ENCODE measurements around the gene LEAP2.

Gene LEAP2

DNA sequence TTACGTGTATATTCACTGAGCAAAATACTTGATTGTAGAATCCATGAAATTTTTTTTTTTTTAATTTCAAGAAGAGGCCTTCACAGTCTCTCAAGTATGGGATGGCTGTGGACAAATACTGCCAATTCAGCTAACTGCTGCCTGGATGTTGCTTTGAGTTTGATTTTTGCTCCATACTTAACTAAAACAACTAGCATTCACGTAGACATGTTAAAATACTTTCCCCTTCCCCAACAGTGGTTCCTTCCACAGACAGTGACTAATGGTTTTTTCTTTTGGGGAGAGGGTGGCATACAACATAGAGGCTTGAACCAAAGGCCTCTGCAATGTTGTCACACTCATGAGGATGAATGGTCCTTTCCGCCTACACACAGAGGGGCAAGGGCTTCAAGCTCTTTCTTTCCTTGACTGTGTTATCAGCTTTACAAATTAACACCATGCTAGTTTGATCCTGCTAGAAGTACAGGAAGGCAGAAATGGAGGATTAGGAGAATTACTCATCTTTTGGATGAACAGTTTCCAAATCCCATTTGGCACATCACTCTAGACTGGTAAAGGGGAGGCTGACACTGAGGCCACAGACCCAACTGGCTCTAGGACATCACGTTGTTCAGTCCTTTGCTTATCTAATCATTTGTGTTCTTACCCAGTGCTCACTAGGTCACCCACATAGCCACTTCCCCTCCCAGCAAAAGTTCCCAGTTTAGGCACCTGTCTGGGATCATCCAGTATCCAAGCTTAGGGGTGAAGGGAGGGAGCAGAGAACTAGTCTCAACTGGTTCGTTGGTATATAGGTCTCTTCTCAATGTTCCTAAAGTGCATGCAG is 1.8 kb upstream of the LEAP2 start:
- Histone ChIP-seq H3K27ac (ENCODE audit: low read length, poor library complexity, severe bottlenecking) (no peak overlapping the region), H3K4me2 (ENCODE audit: low read length, poor library complexity, severe bottlenecking) (no peak overlapping the region), H4K91ac (ENCODE audit: low read length) (no peak overlapping the region), H2AK5ac (ENCODE audit: low read length, severe bottlenecking) (no peak overlapping the region), H3K4me3 (ENCODE audit: insufficient read depth in 1 of 2, low read depth in 1 of 2, low read length in 2 of 2) (no peak overlapping the region), H2BK120ac (ENCODE audit: low read depth, low read length) (no peak overlapping the region), H2BK5ac (ENCODE audit: low read depth, low read length, poor library complexity, severe bottlenecking) (no peak overlapping the region), H2BK12ac (ENCODE audit: low read length in 2 of 2) (no peak overlapping the region), H2AFZ (ENCODE audit: low read depth, low read length) (no peak overlapping the region), H3K36me3 (ENCODE audit: control insufficient read depth in 1 of 2, insufficient read depth in 2 of 2, low read depth in 1 of 2, low read length in 2 of 2) (peaks cover 24 to 79% of the 10 kb centered on the region in 2 experiments), H3K79me1 (replicated peaks; ENCODE audit: low read length, poor library complexity, severe bottlenecking) (peaks cover 6% of the 10 kb centered on the region), H4K8ac (ENCODE audit: low read length) (no peak overlapping the region), H3K9me3 (ENCODE audit: control insufficient read depth, low read length) (no peaks in the 10 kb centered on the region), H3K4ac (ENCODE audit: low read depth in 1 of 2, low read length in 2 of 2) (no peak overlapping the region), H2BK15ac (ENCODE audit: low read depth, poor library complexity, severe bottlenecking) (no peak overlapping the region), H3K9ac (ENCODE audit: low read length) (no peak overlapping the region), H3K4me1 (ENCODE audit: control insufficient read depth, insufficient read depth, low read depth, low read length) (peaks cover 7% of the 10 kb centered on the region), H3K27me3 (ENCODE audit: control insufficient read depth in 1 of 2, insufficient read depth in 1 of 2, low read length in 2 of 2) (no peaks in the 10 kb centered on the region), H3K18ac (ENCODE audit: low read depth in 1 of 2, low read length in 2 of 2) (no peak overlapping the region), H3K14ac (ENCODE audit: low read length in 2 of 2) (no peak overlapping the region), H3K23ac (ENCODE audit: low read length in 2 of 2) (no peak overlapping the region)
- 75% methylated on average over 4 of the region's 5 CpGs for WGBS
- no peak for DNase-seq

DNA sequence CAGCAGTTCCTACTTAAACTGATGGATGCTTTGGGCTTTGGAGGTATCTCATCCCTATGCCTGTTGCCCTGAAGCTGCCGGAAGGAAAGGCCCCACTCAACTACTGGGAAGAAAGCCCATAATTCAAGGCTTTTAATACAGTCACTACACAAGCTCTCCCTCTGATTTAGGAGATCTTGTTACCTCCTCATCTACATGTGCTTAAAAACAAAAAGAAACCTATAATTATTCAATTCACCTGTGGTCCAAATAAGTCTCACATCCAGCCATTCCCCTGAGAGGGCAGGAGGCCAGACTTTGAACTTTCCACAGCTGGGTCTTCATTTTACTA is 715 bp upstream of the LEAP2 start:
- no peak overlapping the region for H2BK12ac ChIP-seq (ENCODE audit: low read length in 2 of 2)
- no peak overlapping the region for H3K4me3 ChIP-seq (ENCODE audit: insufficient read depth in 1 of 2, low read depth in 1 of 2, low read length in 2 of 2)
- no peak overlapping the region for H2BK5ac ChIP-seq (ENCODE audit: low read depth, low read length, poor library complexity, severe bottlenecking)
- H3K9ac ChIP-seq (ENCODE audit: low read length): no peak overlapping the region
- no peaks in the 10 kb centered on the region for H3K27me3 ChIP-seq (ENCODE audit: control insufficient read depth in 1 of 2, insufficient read depth in 1 of 2, low read length in 2 of 2)
- no peak overlapping the region for H3K4ac ChIP-seq (ENCODE audit: low read depth in 1 of 2, low read length in 2 of 2)
- H3K18ac ChIP-seq (ENCODE audit: low read depth in 1 of 2, low read length in 2 of 2): no peak overlapping the region
- H4K8ac ChIP-seq (ENCODE audit: low read length): no peak overlapping the region
- H3K36me3 ChIP-seq (ENCODE audit: control insufficient read depth in 1 of 2, insufficient read depth in 2 of 2, low read depth in 1 of 2, low read length in 2 of 2): peaks cover 22 to 86% of the 10 kb centered on the region in 2 experiments
- H2BK15ac ChIP-seq (ENCODE audit: low read depth, poor library complexity, severe bottlenecking): no peak overlapping the region
- no peak overlapping the region for H3K14ac ChIP-seq (ENCODE audit: low read length in 2 of 2)
- no peak overlapping the region for H3K27ac ChIP-seq (ENCODE audit: low read length, poor library complexity, severe bottlenecking)
- no peak overlapping the region for H3K4me2 ChIP-seq (ENCODE audit: low read length, poor library complexity, severe bottlenecking)
- H4K91ac ChIP-seq (ENCODE audit: low read length): no peak overlapping the region
- H3K4me1 ChIP-seq (ENCODE audit: control insufficient read depth, insufficient read depth, low read depth, low read length): peaks cover 6% of the 10 kb centered on the region
- no peaks in the 10 kb centered on the region for H3K9me3 ChIP-seq (ENCODE audit: control insufficient read depth, low read length)
- H2AK5ac ChIP-seq (ENCODE audit: low read length, severe bottlenecking): no peak overlapping the region
- no peak overlapping the region for H3K23ac ChIP-seq (ENCODE audit: low read length in 2 of 2)
- H3K79me1 ChIP-seq (replicated peaks; ENCODE audit: low read length, poor library complexity, severe bottlenecking): peaks cover 8% of the 10 kb centered on the region
- H2BK120ac ChIP-seq (ENCODE audit: low read depth, low read length): no peak overlapping the region
- no peak for DNase-seq
- H2AFZ ChIP-seq (ENCODE audit: low read depth, low read length): no peak overlapping the region
- 100% methylated on average over 1 of the region's 1 CpG for WGBS

DNA sequence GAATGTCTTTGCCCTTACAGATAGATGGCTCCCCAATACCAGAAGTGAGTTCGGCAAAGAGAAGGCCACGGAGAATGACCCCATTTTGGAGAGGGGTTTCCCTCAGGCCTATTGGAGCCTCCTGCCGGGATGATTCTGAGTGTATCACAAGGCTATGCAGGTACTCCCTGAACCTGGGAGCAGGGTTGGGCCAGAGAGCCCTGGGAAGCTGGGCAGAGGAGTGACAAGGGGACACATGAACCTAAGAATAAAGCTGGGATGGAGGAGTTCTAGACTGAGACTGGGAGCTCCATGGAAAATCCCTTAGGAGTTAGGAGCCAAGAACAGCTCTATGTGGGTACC is 433 bp downstream of the LEAP2 start:
- Histone ChIP-seq H2BK120ac (ENCODE audit: low read depth, low read length) (no peak overlapping the region), H3K9me3 (ENCODE audit: control insufficient read depth, low read length) (no peaks in the 10 kb centered on the region), H3K4ac (ENCODE audit: low read depth in 1 of 2, low read length in 2 of 2) (no peak overlapping the region), H3K14ac (ENCODE audit: low read length in 2 of 2) (no peak overlapping the region), H3K9ac (ENCODE audit: low read length) (no peak overlapping the region), H3K23ac (ENCODE audit: low read length in 2 of 2) (no peak overlapping the region), H2AFZ (ENCODE audit: low read depth, low read length) (no peak overlapping the region), H3K36me3 (ENCODE audit: control insufficient read depth in 1 of 2, insufficient read depth in 2 of 2, low read depth in 1 of 2, low read length in 2 of 2) (peaks cover 22 to 86% of the 10 kb centered on the region in 2 experiments), H2BK5ac (ENCODE audit: low read depth, low read length, poor library complexity, severe bottlenecking) (no peak overlapping the region), H3K27ac (ENCODE audit: low read length, poor library complexity, severe bottlenecking) (no peak overlapping the region), H3K4me1 (ENCODE audit: control insufficient read depth, insufficient read depth, low read depth, low read length) (peaks cover 9% of the 10 kb centered on the region), H3K27me3 (ENCODE audit: control insufficient read depth in 1 of 2, insufficient read depth in 1 of 2, low read length in 2 of 2) (no peaks in the 10 kb centered on the region), H2AK5ac (ENCODE audit: low read length, severe bottlenecking) (no peak overlapping the region), H2BK12ac (ENCODE audit: low read length in 2 of 2) (no peak overlapping the region), H3K4me2 (ENCODE audit: low read length, poor library complexity, severe bottlenecking) (no peak overlapping the region), H3K18ac (ENCODE audit: low read depth in 1 of 2, low read length in 2 of 2) (no peak overlapping the region), H3K79me1 (replicated peaks; ENCODE audit: low read length, poor library complexity, severe bottlenecking) (peaks cover 11% of the 10 kb centered on the region), H2BK15ac (ENCODE audit: low read depth, poor library complexity, severe bottlenecking) (no peak overlapping the region), H3K4me3 (ENCODE audit: insufficient read depth in 1 of 2, low read depth in 1 of 2, low read length in 2 of 2) (no peak overlapping the region), H4K8ac (ENCODE audit: low read length) (no peak overlapping the region), H4K91ac (ENCODE audit: low read length) (no peak overlapping the region)
- 98% methylated on average over 3 of the region's 3 CpGs for WGBS
- no peak for DNase-seq

DNA sequence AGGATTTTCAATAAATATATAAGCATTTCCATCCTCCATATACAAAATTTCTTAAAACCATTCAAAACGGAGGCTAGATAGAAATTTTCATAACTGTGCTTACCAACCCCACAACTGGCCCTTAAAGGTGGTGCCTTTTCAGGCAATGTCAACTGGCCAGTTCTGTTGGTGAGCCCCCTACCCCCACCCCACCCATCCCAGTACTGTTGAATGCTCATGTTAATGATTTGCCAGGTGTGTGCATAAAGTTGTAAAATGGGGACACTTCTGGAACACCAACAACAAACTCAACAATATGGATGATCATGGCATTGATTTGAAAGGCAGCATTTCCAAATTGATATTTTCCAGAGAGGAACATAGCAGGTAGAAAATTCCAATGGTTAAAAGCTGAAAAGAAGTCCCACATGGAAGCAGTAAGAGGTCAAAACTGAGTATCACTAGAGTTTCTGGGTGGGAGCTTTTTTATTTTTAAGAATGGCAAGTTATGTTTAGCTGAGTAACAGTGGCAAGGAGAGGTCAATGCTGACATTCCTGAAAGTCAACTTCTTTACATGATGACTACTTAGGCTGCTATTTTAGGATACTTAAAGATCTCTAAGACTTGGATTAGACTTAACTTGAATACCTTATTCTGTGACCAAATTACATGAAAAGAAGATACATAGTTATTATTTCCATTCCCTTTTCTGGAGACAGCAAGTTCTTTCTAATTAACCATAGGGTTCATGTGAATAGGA is 2.7 kb downstream of the LEAP2 start:
- H4K91ac ChIP-seq (ENCODE audit: low read length): no peak overlapping the region
- no peak overlapping the region for H2AK5ac ChIP-seq (ENCODE audit: low read length, severe bottlenecking)
- no peak overlapping the region for H4K8ac ChIP-seq (ENCODE audit: low read length)
- no peak overlapping the region for H2AFZ ChIP-seq (ENCODE audit: low read depth, low read length)
- H3K27me3 ChIP-seq (ENCODE audit: control insufficient read depth in 1 of 2, insufficient read depth in 1 of 2, low read length in 2 of 2): no peaks in the 10 kb centered on the region
- no peak overlapping the region for H2BK120ac ChIP-seq (ENCODE audit: low read depth, low read length)
- no peaks in the 10 kb centered on the region for H3K9me3 ChIP-seq (ENCODE audit: control insufficient read depth, low read length)
- no peak overlapping the region for H3K18ac ChIP-seq (ENCODE audit: low read depth in 1 of 2, low read length in 2 of 2)
- peak; percentile 40 for DNase-seq
- H2BK12ac ChIP-seq (ENCODE audit: low read length in 2 of 2): no peak overlapping the region
- H3K14ac ChIP-seq (ENCODE audit: low read length in 2 of 2): no peak overlapping the region
- H2BK5ac ChIP-seq (ENCODE audit: low read depth, low read length, poor library complexity, severe bottlenecking): no peak overlapping the region
- H3K23ac ChIP-seq (ENCODE audit: low read length in 2 of 2): no peak overlapping the region
- H3K9ac ChIP-seq (ENCODE audit: low read length): no peak overlapping the region
- no peak overlapping the region for H3K4me3 ChIP-seq (ENCODE audit: insufficient read depth in 1 of 2, low read depth in 1 of 2, low read length in 2 of 2)
- H2BK15ac ChIP-seq (ENCODE audit: low read depth, poor library complexity, severe bottlenecking): no peak overlapping the region
- peaks cover 23 to 91% of the 10 kb centered on the region in 2 experiments for H3K36me3 ChIP-seq (ENCODE audit: control insufficient read depth in 1 of 2, insufficient read depth in 2 of 2, low read depth in 1 of 2, low read length in 2 of 2)
- no peak overlapping the region for H3K4me2 ChIP-seq (ENCODE audit: low read length, poor library complexity, severe bottlenecking)
- peaks cover 16% of the 10 kb centered on the region for H3K79me1 ChIP-seq (replicated peaks; ENCODE audit: low read length, poor library complexity, severe bottlenecking)
- no peak overlapping the region for H3K27ac ChIP-seq (ENCODE audit: low read length, poor library complexity, severe bottlenecking)
- WGBS: 100% methylated on average over 1 of the region's 1 CpG
- no peak overlapping the region for H3K4ac ChIP-seq (ENCODE audit: low read depth in 1 of 2, low read length in 2 of 2)
- peaks cover 9% of the 10 kb centered on the region for H3K4me1 ChIP-seq (ENCODE audit: control insufficient read depth, insufficient read depth, low read depth, low read length)
